ENCODE data around the gene EIF6. TPM values are rescaled to one million over a fixed set of nuclear protein-coding genes. Genes with fewer than 3 reads are reported as not detected.
"Not testable (repeated sequence)": the region's sequence is repeated elsewhere in the genome, so short reads cannot be mapped to it uniquely, and the experiment has no call there.

Gene EIF6
- total RNA-seq, 1 donor from 2014 or later: 226 TPM

DNA sequence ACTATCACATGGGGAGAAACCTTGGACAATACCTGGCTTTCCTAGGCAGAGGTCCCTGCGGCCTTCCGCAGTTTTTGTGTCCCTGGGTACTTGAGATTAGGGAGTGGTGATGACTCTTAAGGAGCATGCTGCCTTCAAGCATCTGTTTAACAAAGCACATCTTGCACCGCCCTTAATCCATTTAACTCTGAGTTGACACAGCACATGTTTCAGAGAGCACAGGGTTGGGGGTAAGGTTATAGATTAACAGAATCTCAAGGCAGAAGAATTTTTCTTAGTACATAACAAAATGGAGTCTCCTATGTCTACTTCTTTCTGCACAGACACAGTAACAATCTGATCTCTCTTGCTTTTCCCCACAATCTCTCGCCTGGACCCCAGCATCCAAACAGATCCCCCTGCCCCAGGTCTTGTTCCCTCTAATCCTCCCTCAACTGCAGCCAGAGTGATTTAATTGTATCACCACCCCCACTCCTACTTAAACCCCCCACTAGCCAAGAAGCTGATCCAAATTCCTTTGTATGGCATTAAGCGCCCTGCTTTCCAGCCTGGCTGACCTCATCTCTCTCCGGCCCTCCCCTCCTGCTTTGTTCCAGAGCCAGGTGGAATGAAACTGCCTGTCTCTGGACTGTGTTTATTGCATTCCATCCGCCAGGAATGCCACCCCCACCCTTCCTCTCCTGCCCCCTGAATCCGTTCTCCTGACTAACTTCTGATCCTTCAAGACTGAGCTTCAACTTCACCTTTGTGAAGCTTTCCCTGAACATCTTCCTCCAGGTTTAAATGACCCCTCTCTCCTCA, 21.6 kb downstream of the EIF6 start:
- H3K4me3 ChIP-seq (ENCODE audit: low read depth, low read length); H3K36me3 ChIP-seq (ENCODE audit: control insufficient read depth, insufficient read depth, low read length); FAIRE-seq; H3K27me3 ChIP-seq (ENCODE audit: control insufficient read depth, insufficient read depth, low read length): not testable (repeated sequence)
- DNase-seq (ENCODE audit: low read depth): peak; percentile 68
- TF ChIP-seq CTCF (IDR thresholded peaks at IDR 0.05; ENCODE audit: insufficient read depth, low read length, severe bottlenecking): peak; percentile 32

DNA sequence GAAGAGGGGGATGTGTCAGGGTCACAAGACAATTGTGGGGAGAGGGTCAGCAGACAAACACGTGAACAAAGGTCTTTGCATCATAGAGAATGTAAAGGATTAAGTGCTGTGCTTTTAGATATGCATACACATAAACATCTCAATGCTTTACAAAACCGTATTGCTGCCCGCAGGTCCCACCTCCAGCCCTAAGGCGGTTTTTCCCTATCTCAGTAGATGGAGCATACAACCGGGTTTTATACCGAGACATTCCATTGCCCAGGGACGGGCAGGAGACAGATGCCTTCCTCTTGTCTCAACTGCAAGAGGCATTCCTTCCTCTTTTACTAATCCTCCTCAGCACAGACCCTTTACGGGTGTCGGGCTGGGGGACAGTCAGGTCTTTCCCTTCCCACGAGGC, 22.3 kb downstream of the EIF6 start:
- H3K4me3 ChIP-seq (ENCODE audit: low read depth, low read length); FAIRE-seq; H3K27me3 ChIP-seq (ENCODE audit: control insufficient read depth, insufficient read depth, low read length); H3K36me3 ChIP-seq (ENCODE audit: control insufficient read depth, insufficient read depth, low read length); DNase-seq (ENCODE audit: low read depth): not testable (repeated sequence)

DNA sequence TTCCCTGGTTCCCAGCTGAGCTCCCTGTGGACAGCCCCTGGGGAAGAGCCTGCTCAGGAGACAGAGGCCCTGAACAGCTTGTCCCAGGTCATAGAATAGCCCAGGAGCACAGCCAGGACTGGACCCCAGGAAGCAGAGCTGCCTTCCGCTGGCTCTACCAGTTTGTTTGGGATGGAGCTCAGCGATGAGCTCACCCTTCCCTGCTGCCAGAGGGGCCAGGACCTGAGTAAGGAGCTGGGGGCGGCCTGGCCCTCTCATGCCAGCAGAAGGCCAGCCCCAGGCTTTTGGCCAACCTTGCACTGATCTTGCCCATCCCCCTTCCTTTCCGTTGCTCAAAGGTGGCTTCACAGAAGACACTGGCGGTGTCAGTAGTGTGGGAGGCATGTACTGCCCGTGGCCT, 24.1 kb downstream of the EIF6 start:
- H3K36me3 ChIP-seq (ENCODE audit: control insufficient read depth, insufficient read depth, low read length): no peaks in the 10 kb centered on the region
- FAIRE-seq (no peak), DNase-seq (ENCODE audit: low read depth) (no peak)
- no peaks in the 10 kb centered on the region for H3K27me3 ChIP-seq (ENCODE audit: control insufficient read depth, insufficient read depth, low read length)
- H3K4me3 ChIP-seq (ENCODE audit: low read depth, low read length): no peak overlapping the region
- TF ChIP-seq CTCF (IDR thresholded peaks at IDR 0.05; ENCODE audit: insufficient read depth, low read length, severe bottlenecking): no peak

DNA sequence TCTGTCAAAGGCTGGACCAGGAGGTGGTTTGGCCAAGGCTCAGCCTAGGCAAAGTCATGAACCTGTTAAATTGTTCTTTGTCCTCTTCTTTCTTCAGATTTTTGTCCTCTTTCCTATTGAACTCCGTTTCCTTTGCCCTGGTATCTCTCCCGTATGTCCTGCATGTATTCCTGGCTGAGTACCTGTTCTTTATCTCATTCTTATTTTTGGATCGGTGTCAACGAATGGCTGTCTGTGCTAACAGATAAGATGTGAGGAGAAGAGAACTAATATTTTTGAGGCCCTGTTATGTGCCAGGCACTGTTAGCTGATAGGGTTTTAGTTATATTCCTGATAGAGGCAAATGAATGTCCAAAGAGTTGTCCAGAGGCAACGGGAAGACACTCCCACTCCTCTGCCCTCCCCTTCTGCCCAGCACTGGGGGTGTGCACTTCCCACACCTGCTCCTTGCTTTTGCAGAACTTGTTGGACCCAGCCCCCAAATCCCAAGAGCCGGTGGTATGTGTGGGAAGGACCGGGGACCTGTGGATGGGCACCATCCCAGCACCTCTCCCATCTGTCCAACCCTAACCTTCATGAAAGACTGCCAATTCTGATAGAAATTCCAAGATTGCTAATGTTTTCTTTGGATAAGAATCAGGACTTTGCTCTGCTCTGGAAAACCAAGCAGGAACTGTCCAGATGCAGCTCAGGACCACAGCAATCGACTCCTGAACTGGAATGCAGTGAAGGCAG, 27.2 kb downstream of the EIF6 start:
- FAIRE-seq (no peak), DNase-seq (ENCODE audit: low read depth) (no peak)
- no peak for TF ChIP-seq CTCF (IDR thresholded peaks at IDR 0.05; ENCODE audit: insufficient read depth, low read length, severe bottlenecking)
- Histone ChIP-seq H3K27me3 (ENCODE audit: control insufficient read depth, insufficient read depth, low read length) (no peaks in the 10 kb centered on the region), H3K36me3 (ENCODE audit: control insufficient read depth, insufficient read depth, low read length) (no peaks in the 10 kb centered on the region), H3K4me3 (ENCODE audit: low read depth, low read length) (no peak overlapping the region)

- no peak for TF ChIP-seq CTCF (IDR thresholded peaks at IDR 0.05; ENCODE audit: insufficient read depth, low read length, severe bottlenecking)
- FAIRE-seq: no peak
Observed at GRCh38 chr20:35254448-35254999, 30.0 kb downstream of the EIF6 start.

GRCh38 chr20:35253010-35253409, 31.6 kb downstream of the EIF6 start:
- TF ChIP-seq CTCF (IDR thresholded peaks at IDR 0.05; ENCODE audit: insufficient read depth, low read length, severe bottlenecking): no peak
- H3K4me3 ChIP-seq (ENCODE audit: low read depth, low read length): no peak overlapping the region
- FAIRE-seq: no peak
- H3K36me3 ChIP-seq (ENCODE audit: control insufficient read depth, insufficient read depth, low read length): no peaks in the 10 kb centered on the region
- H3K27me3 ChIP-seq (ENCODE audit: control insufficient read depth, insufficient read depth, low read length): no peaks in the 10 kb centered on the region
- DNase-seq (ENCODE audit: low read depth): no peak

More at GRCh38 chr20:35254448-35254999, 30.0 kb downstream of the EIF6 start:
- no peak overlapping the region for H3K4me3 ChIP-seq (ENCODE audit: low read depth, low read length)
- no peaks in the 10 kb centered on the region for H3K36me3 ChIP-seq (ENCODE audit: control insufficient read depth, insufficient read depth, low read length)
- H3K27me3 ChIP-seq (ENCODE audit: control insufficient read depth, insufficient read depth, low read length): no peaks in the 10 kb centered on the region
- no peak for DNase-seq (ENCODE audit: low read depth)

GRCh38 chr20:35252598-35252997, 32.0 kb downstream of the EIF6 start:
- DNase-seq (ENCODE audit: low read depth); H3K36me3 ChIP-seq (ENCODE audit: control insufficient read depth, insufficient read depth, low read length); FAIRE-seq; H3K27me3 ChIP-seq (ENCODE audit: control insufficient read depth, insufficient read depth, low read length); H3K4me3 ChIP-seq (ENCODE audit: low read depth, low read length): not testable (repeated sequence)

Measured in bronchial epithelial cell (primary cell).